ENCODE data around the gene PTCRA.

The PTCRA gene

GRCh38 chr6:42967228-42967627, 51.4 kb downstream of the PTCRA start:
- TF ChIP-seq, protein P1, sequence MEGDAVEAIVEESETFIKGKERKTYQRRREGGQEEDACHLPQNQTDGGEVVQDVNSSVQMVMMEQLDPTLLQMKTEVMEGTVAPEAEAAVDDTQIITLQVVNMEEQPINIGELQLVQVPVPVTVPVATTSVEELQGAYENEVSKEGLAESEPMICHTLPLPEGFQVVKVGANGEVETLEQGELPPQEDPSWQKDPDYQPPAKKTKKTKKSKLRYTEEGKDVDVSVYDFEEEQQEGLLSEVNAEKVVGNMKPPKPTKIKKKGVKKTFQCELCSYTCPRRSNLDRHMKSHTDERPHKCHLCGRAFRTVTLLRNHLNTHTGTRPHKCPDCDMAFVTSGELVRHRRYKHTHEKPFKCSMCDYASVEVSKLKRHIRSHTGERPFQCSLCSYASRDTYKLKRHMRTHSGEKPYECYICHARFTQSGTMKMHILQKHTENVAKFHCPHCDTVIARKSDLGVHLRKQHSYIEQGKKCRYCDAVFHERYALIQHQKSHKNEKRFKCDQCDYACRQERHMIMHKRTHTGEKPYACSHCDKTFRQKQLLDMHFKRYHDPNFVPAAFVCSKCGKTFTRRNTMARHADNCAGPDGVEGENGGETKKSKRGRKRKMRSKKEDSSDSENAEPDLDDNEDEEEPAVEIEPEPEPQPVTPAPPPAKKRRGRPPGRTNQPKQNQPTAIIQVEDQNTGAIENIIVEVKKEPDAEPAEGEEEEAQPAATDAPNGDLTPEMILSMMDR (IDR thresholded peaks at IDR 0.05; ENCODE audit: unreplicated experiment in 3 of 3) = no peak
- Mint-ChIP-seq H3K36me3 (ENCODE audit: low read depth) (peaks cover 24% of the 10 kb centered on the region), H3K4me3 (no peak overlapping the region), H3K27me3 (ENCODE audit: low read depth) (peaks cover 5% of the 10 kb centered on the region), H3K27ac (no peak overlapping the region), H3K9me3 (no peaks in the 10 kb centered on the region), H3K4me1 (no peaks in the 10 kb centered on the region)

DNA sequence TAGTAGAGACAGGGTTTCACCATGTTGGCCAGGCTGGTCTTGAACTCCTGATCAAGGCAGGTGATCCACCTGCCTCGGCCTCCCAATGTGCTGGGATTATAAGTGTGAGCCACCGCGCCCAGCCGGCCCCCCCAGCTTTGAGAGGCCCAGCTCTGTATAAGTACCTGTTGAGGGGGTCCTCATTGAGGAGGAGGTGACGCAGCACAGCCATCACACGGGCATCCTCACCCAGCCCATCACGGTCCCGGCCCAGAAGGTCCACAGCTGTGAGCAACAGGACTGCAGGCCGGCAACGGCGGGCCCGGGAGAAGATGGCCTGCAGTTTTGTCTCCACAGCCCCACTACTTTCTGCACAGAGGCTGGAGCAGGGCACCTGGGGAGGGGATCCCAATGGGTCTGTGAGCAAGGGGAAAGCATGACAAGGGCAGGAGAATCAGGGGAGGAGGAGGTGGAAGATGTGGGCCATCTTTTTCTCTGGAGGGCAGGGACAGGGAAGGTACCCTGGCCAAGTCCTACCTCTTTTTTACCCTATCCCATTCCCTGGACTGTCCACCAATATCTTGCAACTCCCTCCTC, 52.4 kb downstream of the PTCRA start:
- H3K4me1 Mint-ChIP-seq = no peaks in the 10 kb centered on the region
- H3K27ac Mint-ChIP-seq = no peak overlapping the region
- TF ChIP-seq, protein P1 (IDR thresholded peaks at IDR 0.05; ENCODE audit: unreplicated experiment in 3 of 3) = no peak
- H3K27me3 Mint-ChIP-seq (ENCODE audit: low read depth) = no peaks in the 10 kb centered on the region
- no peaks in the 10 kb centered on the region for H3K9me3 Mint-ChIP-seq
- peaks cover 18% of the 10 kb centered on the region for H3K36me3 Mint-ChIP-seq (ENCODE audit: low read depth)
- no peak overlapping the region for H3K4me3 Mint-ChIP-seq

DNA sequence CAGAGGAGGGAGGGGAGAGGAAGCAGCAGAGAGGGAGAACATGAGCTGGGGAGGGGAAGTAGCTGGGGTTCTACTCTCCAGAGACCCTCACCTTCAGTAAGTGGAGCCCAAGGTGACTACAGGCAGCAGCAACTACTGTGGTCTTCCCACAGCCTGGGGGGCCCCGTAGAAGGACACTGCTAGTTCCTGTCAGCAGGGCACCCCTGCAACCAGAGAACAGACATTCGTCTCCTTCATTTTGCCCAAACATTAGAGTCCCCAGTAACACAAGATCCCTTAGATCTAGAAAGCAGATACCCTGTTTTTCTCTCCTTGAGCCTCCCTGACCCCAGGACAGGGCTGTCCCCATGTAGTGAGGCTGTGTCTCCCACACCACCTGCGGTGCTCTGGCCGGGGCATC, 52.9 kb downstream of the PTCRA start:
- Mint-ChIP-seq H3K27ac (no peak overlapping the region), H3K27me3 (ENCODE audit: low read depth) (no peaks in the 10 kb centered on the region), H3K36me3 (ENCODE audit: low read depth) (peaks cover 20% of the 10 kb centered on the region), H3K9me3 (no peaks in the 10 kb centered on the region), H3K4me1 (no peaks in the 10 kb centered on the region), H3K4me3 (no peak overlapping the region)
- TF ChIP-seq, protein P1 (IDR thresholded peaks at IDR 0.05; ENCODE audit: unreplicated experiment in 3 of 3) = no peak

DNA sequence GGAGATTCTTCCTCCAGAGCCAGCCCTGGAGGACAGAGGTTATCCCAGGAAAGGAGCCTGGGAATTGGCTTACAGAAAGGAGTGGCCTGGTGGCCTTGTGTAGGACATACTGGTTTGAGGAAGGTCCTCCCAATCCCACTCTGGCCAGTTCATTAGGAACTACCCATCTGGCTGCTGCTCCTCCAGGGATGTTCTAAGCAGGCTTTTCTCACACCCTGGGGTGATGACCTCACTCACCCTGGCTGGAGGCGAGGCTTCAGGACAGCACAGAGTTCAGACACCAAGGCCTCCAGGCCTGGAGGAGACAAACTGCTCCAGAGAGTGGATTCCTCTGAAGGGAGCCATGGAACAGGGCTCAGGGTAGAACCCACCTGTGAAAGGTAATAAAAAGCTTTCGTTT, 53.6 kb downstream of the PTCRA start:
- TF ChIP-seq, protein P1 (IDR thresholded peaks at IDR 0.05; ENCODE audit: unreplicated experiment in 3 of 3) = no peak
- Mint-ChIP-seq H3K9me3 (no peaks in the 10 kb centered on the region), H3K27me3 (ENCODE audit: low read depth) (no peaks in the 10 kb centered on the region), H3K27ac (no peak overlapping the region), H3K4me3 (no peak overlapping the region), H3K4me1 (no peaks in the 10 kb centered on the region), H3K36me3 (ENCODE audit: low read depth) (peaks cover 23% of the 10 kb centered on the region)

DNA sequence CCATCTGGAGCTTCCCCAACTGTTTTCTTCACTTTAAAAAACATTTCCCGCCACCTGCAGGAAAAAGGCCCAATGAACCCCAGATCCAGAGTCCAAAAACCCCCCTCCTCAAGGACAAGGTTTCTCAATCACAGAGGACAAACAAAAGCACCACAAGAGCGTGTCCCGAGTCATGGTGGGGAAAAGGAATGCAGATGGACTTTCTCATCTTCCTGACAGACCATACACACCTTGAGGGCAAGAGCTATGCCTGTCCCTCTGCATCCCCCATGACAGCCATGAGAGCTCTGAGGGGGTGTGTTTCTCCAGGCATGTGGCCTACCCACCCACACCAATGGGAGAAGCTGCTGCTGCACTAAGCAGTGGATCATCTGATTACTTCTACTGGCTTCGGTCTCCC, 54.1 kb downstream of the PTCRA start:
- Mint-ChIP-seq H3K4me3 (no peak overlapping the region), H3K9me3 (no peaks in the 10 kb centered on the region), H3K36me3 (ENCODE audit: low read depth) (peaks cover 18% of the 10 kb centered on the region), H3K27me3 (ENCODE audit: low read depth) (no peaks in the 10 kb centered on the region), H3K27ac (no peak overlapping the region), H3K4me1 (no peaks in the 10 kb centered on the region)
- TF ChIP-seq, protein P1 (IDR thresholded peaks at IDR 0.05; ENCODE audit: unreplicated experiment in 3 of 3) = no peak

GRCh38 chr6:42970871-42971612, 55.2 kb downstream of the PTCRA start:
- Mint-ChIP-seq H3K4me3 (no peak overlapping the region), H3K9me3 (no peaks in the 10 kb centered on the region), H3K4me1 (no peaks in the 10 kb centered on the region), H3K36me3 (ENCODE audit: low read depth) (peaks cover 17% of the 10 kb centered on the region), H3K27ac (no peak overlapping the region), H3K27me3 (ENCODE audit: low read depth) (no peaks in the 10 kb centered on the region)
- TF ChIP-seq, protein P1 (IDR thresholded peaks at IDR 0.05; ENCODE audit: unreplicated experiment in 3 of 3) = no peak
